Epidermal melanocyte (primary cell): Measurements from ENCODE around the gene CNP.
"Not testable (repeated sequence)": the region's sequence is repeated elsewhere in the genome, so short reads cannot be mapped to it uniquely, and the experiment has no call there.

ENCODE experiments used
- DNase-seq: peaks from one replicate; pipeline ENCODE4 v3.0.0; 2011; ENCODE audit warnings: low spot score; ENCODE audit not compliant: insufficient read length

The CNP gene

GRCh38 chr17:41966463-41967140 is at the start of gene CNP:
Gene CNP (plus strand): TSS chr17:41966795. CDS start chr17:41966885, 90 bp downstream.
- DNase-seq, result peak; percentile 90

GRCh38 chr17:41917192-41917591 is 49.4 kb upstream of the CNP start:
- peak; percentile 36 for DNase-seq

GRCh38 chr17:41917679-41918313 is 48.8 kb upstream of the CNP start:
- no peak for DNase-seq

GRCh38 chr17:41918314-41919164 is 48.1 kb upstream of the CNP start, which contains the start of gene ACLY:
Gene ACLY (minus strand): TSS chr17:41918951. CDS start chr17:41913873, 5,078 bp downstream.
- no peak for DNase-seq

- peak; percentile 90 for DNase-seq
Observed at GRCh38 chr17:41919165-41919817, 47.3 kb upstream of the CNP start.

GRCh38 chr17:41919840-41920579 is 46.6 kb upstream of the CNP start:
- no peak for DNase-seq

GRCh38 chr17:41920580-41920955 is 46.0 kb upstream of the CNP start:
- DNase-seq, result no peak

- no peak for DNase-seq
Observed at GRCh38 chr17:41925991-41926590, 40.5 kb upstream of the CNP start.

GRCh38 chr17:41928693-41929251 is 37.8 kb upstream of the CNP start:
- no peak for DNase-seq

- peak; percentile 98 for DNase-seq
Observed at GRCh38 chr17:41930009-41930832, 36.4 kb upstream of the CNP start, which contains the start of gene ODAD4. Gene ODAD4 (plus strand): TSS chr17:41930617. CDS start chr17:41930724, 107 bp downstream.

GRCh38 chr17:41930833-41931156 is 35.8 kb upstream of the CNP start:
- DNase-seq, result not testable (repeated sequence)

GRCh38 chr17:41931715-41932114 is 34.9 kb upstream of the CNP start:
- DNase-seq, result not testable (repeated sequence)

GRCh38 chr17:41932816-41933389 is 33.7 kb upstream of the CNP start:
- DNase-seq, result no peak

- no peak for DNase-seq
Observed at GRCh38 chr17:41935641-41936040, 31.0 kb upstream of the CNP start.

GRCh38 chr17:41937970-41938954 is 28.3 kb upstream of the CNP start:
- no peak for DNase-seq

GRCh38 chr17:41939044-41939692 is 27.4 kb upstream of the CNP start:
- DNase-seq, result no peak

- DNase-seq, result no peak
Observed at GRCh38 chr17:41939693-41940090, 26.9 kb upstream of the CNP start.
